ENCODE data around the gene NPEPPS. TPM values are rescaled to one million over a fixed set of nuclear protein-coding genes. Genes with fewer than 3 reads are reported as not detected.

NPEPPS gene
- total RNA-seq, 1 donor from 2014 or later: 76.8 TPM

- no peak for DNase-seq (ENCODE audit: extremely low read depth, low read depth, low spot score)
Measured at GRCh38 chr17:47663912-47664623, 133.2 kb downstream of the NPEPPS start.

- DNase-seq (ENCODE audit: extremely low read depth, low read depth, low spot score): no peak
Measured at GRCh38 chr17:47664624-47664941, 133.7 kb downstream of the NPEPPS start.

GRCh38 chr17:47665655-47666054, 134.7 kb downstream of the NPEPPS start:
- no peak for DNase-seq (ENCODE audit: extremely low read depth, low read depth, low spot score)

GRCh38 chr17:47669081-47669480, 138.2 kb downstream of the NPEPPS start:
- DNase-seq (ENCODE audit: extremely low read depth, low read depth, low spot score): no peak

GRCh38 chr17:47670064-47670463, 139.2 kb downstream of the NPEPPS start:
- DNase-seq (ENCODE audit: extremely low read depth, low read depth, low spot score): no peak

Other genes starting within 250 kb of the NPEPPS start
- gene EFCAB13, start 207.2 kb upstream of the NPEPPS start, total RNA-seq: 3.2 and 5.3 TPM in 2 replicates
- 278 and 309 TPM in 2 replicates for gene KPNB1, start 118.8 kb downstream of the NPEPPS start, total RNA-seq
- gene TBKBP1, start 163.1 kb downstream of the NPEPPS start, total RNA-seq: 11.4 and 19.7 TPM in 2 replicates
- not detected in 2 replicates for gene TBX21, start 202.1 kb downstream of the NPEPPS start, total RNA-seq

Measured in glomerular endothelial cell (primary cell).